ENCODE data around the gene FRS2.
A peak's percentile ranks its signal among the peaks of the same experiment; 100 is the strongest.

The FRS2 gene

GRCh38 chr12:69501154-69501895 lies 31.1 kb downstream of the FRS2 start:
- no peak for DNase-seq (ENCODE audit: low read depth in 2 of 2)

- peak; percentile 83 to 84 for DNase-seq (ENCODE audit: low read depth in 2 of 2)
Observed at GRCh38 chr12:69502345-69503081, 32.3 kb downstream of the FRS2 start.

- DNase-seq (ENCODE audit: low read depth in 2 of 2), result no peak
Observed at GRCh38 chr12:69508091-69508490, 37.9 kb downstream of the FRS2 start.

- DNase-seq (ENCODE audit: low read depth in 2 of 2), result no peak
Observed at GRCh38 chr12:69508621-69509020, 38.4 kb downstream of the FRS2 start.

GRCh38 chr12:69509308-69509736 lies 39.1 kb downstream of the FRS2 start:
- peak; percentile 64 to 68 for DNase-seq (ENCODE audit: low read depth in 2 of 2)

- DNase-seq (ENCODE audit: low read depth in 2 of 2), result no peak
Observed at GRCh38 chr12:69509904-69510827, 40.0 kb downstream of the FRS2 start.

GRCh38 chr12:69511016-69511415 lies 40.8 kb downstream of the FRS2 start:
- DNase-seq (ENCODE audit: low read depth in 2 of 2), result no peak

GRCh38 chr12:69511469-69512267 lies 41.5 kb downstream of the FRS2 start:
- DNase-seq (ENCODE audit: low read depth in 2 of 2), result no peak

GRCh38 chr12:69512820-69513219 lies 42.6 kb downstream of the FRS2 start:
- no peak for DNase-seq (ENCODE audit: low read depth in 2 of 2)

GRCh38 chr12:69513297-69513696 lies 43.1 kb downstream of the FRS2 start:
- no peak for DNase-seq (ENCODE audit: low read depth in 2 of 2)

GRCh38 chr12:69514111-69514510 lies 43.9 kb downstream of the FRS2 start:
- DNase-seq (ENCODE audit: low read depth in 2 of 2), result no peak

- no peak for DNase-seq (ENCODE audit: low read depth in 2 of 2)
Observed at GRCh38 chr12:69514845-69515244, 44.7 kb downstream of the FRS2 start.

- no peak for DNase-seq (ENCODE audit: low read depth in 2 of 2)
Observed at GRCh38 chr12:69515394-69515930, 45.3 kb downstream of the FRS2 start.

GRCh38 chr12:69516950-69517349 lies 46.8 kb downstream of the FRS2 start:
- DNase-seq (ENCODE audit: low read depth in 2 of 2), result no peak

GRCh38 chr12:69517406-69517805 lies 47.2 kb downstream of the FRS2 start:
- no peak for DNase-seq (ENCODE audit: low read depth in 2 of 2)

GRCh38 chr12:69519871-69520270 lies 49.7 kb downstream of the FRS2 start:
- DNase-seq (ENCODE audit: low read depth in 2 of 2), result peak in 1 of 2 experiments; percentile 44

GRCh38 chr12:69523433-69524330 lies 53.5 kb downstream of the FRS2 start:
- no peak for DNase-seq (ENCODE audit: low read depth in 2 of 2)

- no peak for DNase-seq (ENCODE audit: low read depth in 2 of 2)
Observed at GRCh38 chr12:69524331-69524630, 54.1 kb downstream of the FRS2 start.

- DNase-seq (ENCODE audit: low read depth in 2 of 2), result no peak
Observed at GRCh38 chr12:69524755-69525469, 54.7 kb downstream of the FRS2 start.

All from fibroblast of skin of left quadriceps (primary cell).